Ovary (tissue), 3 donors: Measurements from ENCODE around the gene IMMP2L.

Experiments
- CTCF ChIP-seq, 3 donors: fragments of 450-650 bp in 2 of 3; fragments of 200-600 bp in 1 of 3; IDR thresholded peaks; one replicate each; pipeline versions ENCODE4 v1.5.1 to v1.8.0; 2016 to 2022; ENCODE audit warnings: antibody characterized with exemption in 3 of 3, mild to moderate bottlenecking in 1 of 3
- EP300 ChIP-seq: sonication (generic); formaldehyde crosslinking; IDR thresholded peaks from one replicate; pipeline ENCODE4 v1.6.1; 2017; ENCODE audit warnings: antibody characterized with exemption
- POLR2A ChIP-seq: fragments of 450-650 bp; IDR thresholded peaks from one replicate; pipeline ENCODE4 v1.6.1; 2017; ENCODE audit warnings: antibody characterized with exemption, mild to moderate bottlenecking, moderate library complexity
- donor health status: DM: no; HTN: no; CAD: no.

GRCh38 chr7:110647266-110647665, 915.0 kb downstream of the IMMP2L start:
- TF ChIP-seq CTCF (IDR thresholded peaks at IDR 0.05) (no peak), POLR2A (no peak), EP300 (no peak)
